Measurements from ENCODE around the gene TPBGL. TPM values are rescaled to one million over a fixed set of nuclear protein-coding genes. Genes with fewer than 3 reads are reported as not detected.

TPBGL gene
- total and polyA plus RNA-seq, 10 donors, result 0.10 to 0.59 (median 0.16) TPM; not detected in 3

GRCh38 chr11:75194147-75194546, 46.4 kb upstream of the TPBGL start:
- Histone ChIP-seq H3K27ac (no peak overlapping the region), H3K36me3 (peaks cover 0 to 14% (median 0%) of the 10 kb centered on the region in 6 donors), H3K4me3 (no peak overlapping the region), H3K4me1 (peaks cover 0 to 29% (median 10%) of the 10 kb centered on the region in 6 donors), H3K27me3 (replicated peaks in 1 of 7) (peaks cover 0 to 4% (median 0%) of the 10 kb centered on the region in 7 donors), H3K9me3 (no peaks in the 10 kb centered on the region)
- no peak for TF ChIP-seq CTCF (IDR thresholded peaks at IDR 0.05 in 8 of 11, conservative IDR thresholded peaks at IDR 0.05 in 3 of 11)
- no peak for TF ChIP-seq POLR2AphosphoS5 (IDR thresholded peaks at IDR 0.05)
- no peak for TF ChIP-seq POLR2A (IDR thresholded peaks at IDR 0.05)
- WGBS, 5 donors, result 60 to 67% (median 64%) methylated on average over 4 to 5 of the region's 5 CpGs
- intact Hi-C loops (cut with DNase I; ENCODE audit: low total_unique reads), result no loop called here
- no peak for DNase-seq

- Histone ChIP-seq H3K27me3 (replicated peaks in 1 of 7) (peaks cover 0 to 4% (median 0%) of the 10 kb centered on the region in 7 donors), H3K9me3 (no peaks in the 10 kb centered on the region), H3K4me3 (no peak overlapping the region), H3K27ac (peak overlapping the region in 3 of 8 donors; percentile 22 to 62 (median 44)), H3K36me3 (peaks cover 0 to 17% (median 0%) of the 10 kb centered on the region in 6 donors), H3K4me1 (peaks cover 0 to 24% (median 10%) of the 10 kb centered on the region in 6 donors)
- WGBS, 5 donors, result 41 to 71% (median 65%) methylated on average over 5 to 7 of the region's 7 CpGs
- TF ChIP-seq CTCF (IDR thresholded peaks at IDR 0.05 in 8 of 11, conservative IDR thresholded peaks at IDR 0.05 in 3 of 11) (no peak), POLR2A (IDR thresholded peaks at IDR 0.05) (no peak), POLR2AphosphoS5 (IDR thresholded peaks at IDR 0.05) (peak in 2 of 3 donors; percentile 28 to 62)
- DNase-seq, result no peak
- intact Hi-C loops (cut with DNase I; ENCODE audit: low total_unique reads), result no loop called here
Observed at GRCh38 chr11:75195167-75195962, 45.2 kb upstream of the TPBGL start.

GRCh38 chr11:75196426-75196825, 44.1 kb upstream of the TPBGL start:
- no peaks in the 10 kb centered on the region for H3K9me3 ChIP-seq
- DNase-seq, result no peak
- peaks cover 0 to 4% (median 0%) of the 10 kb centered on the region in 7 donors for H3K27me3 ChIP-seq (replicated peaks in 1 of 7)
- intact Hi-C loops (cut with DNase I; ENCODE audit: low total_unique reads), result no loop called here
- H3K27ac ChIP-seq, result peak overlapping the region in 1 of 8 donors; percentile 62
- no peak for TF ChIP-seq CTCF (IDR thresholded peaks at IDR 0.05 in 8 of 11, conservative IDR thresholded peaks at IDR 0.05 in 3 of 11)
- TF ChIP-seq POLR2AphosphoS5 (IDR thresholded peaks at IDR 0.05), result peak in 2 of 3 donors; percentile 11 to 51
- no peak for TF ChIP-seq POLR2A (IDR thresholded peaks at IDR 0.05)
- peaks cover 0 to 21% (median 10%) of the 10 kb centered on the region in 6 donors for H3K4me1 ChIP-seq
- no peak overlapping the region for H3K4me3 ChIP-seq
- H3K36me3 ChIP-seq, result peaks cover 0 to 21% (median 0%) of the 10 kb centered on the region in 6 donors
- 73 to 89% (median 86%) methylated on average over 7 to 8 of the region's 8 CpGs for WGBS, 5 donors
